Fibroblast of lung (primary cell): ENCODE data around the gene MBNL3.

Source experiments
- CTCF ChIP-seq, 2 donors: IDR thresholded peaks in 1 of 2; conservative IDR thresholded peaks in 1 of 2; 1 replicate in 1 of 2; 2 replicates in 1 of 2; pipeline ENCODE4 v1.5.1; 2011 to 2012; ENCODE audit warnings: low read length in 2 of 2, control low read depth in 1 of 2, inconsistent platforms in 1 of 2, low read depth in 1 of 2, mild to moderate bottlenecking in 1 of 2
- EZH2 ChIP-seq: IDR thresholded peaks from 2 replicates; pipeline ENCODE4 v1.5.1; 2012; ENCODE audit warnings: low read length, control low read depth, mild to moderate bottlenecking; ENCODE audit errors: missing control alignments

DNA sequence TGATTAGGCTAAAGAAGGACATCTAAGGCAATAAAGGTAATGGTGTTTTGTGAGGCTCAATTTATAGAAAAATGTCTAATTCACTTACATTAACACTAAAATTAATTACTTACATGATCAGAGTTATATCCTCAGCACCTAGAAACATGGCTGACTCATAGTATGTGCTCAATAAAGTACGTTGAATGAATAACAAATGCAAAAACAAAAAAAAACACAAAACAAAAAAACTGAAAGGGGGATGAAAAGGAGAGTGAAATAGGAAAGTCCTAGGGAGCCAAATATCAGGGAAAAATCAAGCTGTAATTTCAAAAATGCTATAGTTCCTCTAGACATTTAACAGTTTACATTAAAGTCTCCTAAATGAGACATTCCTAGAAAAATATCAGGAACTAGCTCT lies 18.7 kb downstream of the MBNL3 start:
- TF ChIP-seq EZH2: no peak
- TF ChIP-seq CTCF (conservative IDR thresholded peaks at IDR 0.05 in 1 of 2, IDR thresholded peaks at IDR 0.05 in 1 of 2; ENCODE audit: low read depth in 1 of 2, low read length in 2 of 2): no peak
